Stimulated activated CD4-positive, alpha-beta T cell treated with anti-CD3 and anti-CD28 coated beads, Interleukin-4, amount 100 ng/mL, for 1 hour (primary cell): ENCODE data around the gene RNGTT.
"Not testable (repeated sequence)": the region's sequence is repeated elsewhere in the genome, so short reads cannot be mapped to it uniquely, and the experiment has no call there.

Experiments used
- DNase-seq: peaks from one replicate; pipeline ENCODE4 v3.0.0-alpha.2; 2020

Gene RNGTT

GRCh38 chr6:88969255-88969654, 5.8 kb upstream of the RNGTT start:
- not testable (repeated sequence) for DNase-seq

- DNase-seq, result no peak
Observed at GRCh38 chr6:88967891-88968290, 4.5 kb upstream of the RNGTT start.

DNA sequence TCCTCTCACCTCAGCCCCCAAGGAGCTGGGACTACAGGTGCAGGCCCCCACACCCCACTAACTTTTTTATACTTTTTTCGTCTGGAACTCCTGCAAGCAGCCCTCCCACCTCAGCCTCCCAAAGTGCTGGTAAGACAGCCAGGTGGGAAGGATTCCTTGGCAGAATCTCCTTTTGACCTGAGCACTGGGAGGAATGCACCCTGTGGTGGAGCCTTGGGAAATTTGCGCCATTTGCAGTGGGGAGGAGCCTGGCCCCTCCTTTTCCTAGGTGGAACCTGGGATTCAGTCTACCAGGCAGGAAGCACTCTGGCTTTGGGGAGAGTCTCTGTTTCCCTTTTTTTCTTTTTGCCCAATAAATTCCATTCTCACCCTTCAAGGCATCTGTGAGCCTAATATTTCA, 2.3 kb upstream of the RNGTT start:
- DNase-seq, result no peak

DNA sequence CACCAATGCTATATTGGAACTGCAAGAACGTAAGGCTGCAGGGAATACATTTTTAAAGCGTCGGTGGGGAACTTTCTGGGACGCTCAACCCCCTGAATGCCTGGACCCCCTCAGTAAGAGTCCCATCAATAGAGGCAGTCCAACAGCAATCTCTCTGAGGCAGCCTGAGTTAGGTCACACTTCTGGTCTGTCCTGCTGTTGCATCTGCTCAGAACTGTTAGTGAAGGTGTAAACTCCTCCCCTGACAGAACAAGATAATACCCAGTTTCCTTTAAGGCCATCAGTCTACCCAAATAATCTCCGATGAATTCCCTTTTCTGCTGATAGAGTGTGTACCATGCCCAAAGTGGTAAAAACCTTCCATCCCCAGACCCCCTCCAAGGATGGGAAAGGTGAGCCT, 1.1 kb upstream of the RNGTT start:
- no peak for DNase-seq

GRCh38 chr6:88958842-88959241, 4.6 kb downstream of the RNGTT start:
- no peak for DNase-seq

GRCh38 chr6:88953550-88954386, 9.7 kb downstream of the RNGTT start:
- no peak for DNase-seq

- DNase-seq, result no peak
Observed at GRCh38 chr6:88952065-88952704, 11.2 kb downstream of the RNGTT start.

DNA sequence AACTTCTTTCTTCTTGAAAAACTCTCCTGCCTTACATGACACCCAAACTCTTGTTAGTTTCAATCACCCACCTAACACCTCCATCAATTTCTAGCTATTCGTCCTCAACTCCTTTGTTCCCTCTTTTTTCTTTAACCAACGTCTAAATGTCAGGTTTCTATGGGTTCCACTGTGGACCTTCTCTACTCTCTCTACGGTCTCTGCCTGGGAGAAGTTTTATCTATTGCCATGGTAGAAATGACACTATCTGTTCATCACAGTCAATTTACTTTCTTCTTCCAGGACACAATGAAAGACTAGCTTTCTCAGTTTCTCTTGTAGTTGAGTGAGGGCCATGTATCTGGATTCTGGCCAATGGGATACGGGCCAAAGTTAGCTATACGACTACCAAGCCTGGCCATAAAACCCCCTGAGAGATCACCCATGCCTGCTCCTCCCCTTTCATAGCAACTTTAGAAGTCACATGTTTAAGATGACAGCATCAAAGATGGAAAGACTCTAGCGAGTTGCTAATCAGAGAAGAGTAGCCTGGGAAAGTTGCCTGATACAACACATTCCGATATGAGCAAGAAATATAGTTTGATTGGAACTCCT, 17.9 kb downstream of the RNGTT start:
- no peak for DNase-seq

- no peak for DNase-seq
Observed at GRCh38 chr6:88933521-88933920, 29.9 kb downstream of the RNGTT start.

DNA sequence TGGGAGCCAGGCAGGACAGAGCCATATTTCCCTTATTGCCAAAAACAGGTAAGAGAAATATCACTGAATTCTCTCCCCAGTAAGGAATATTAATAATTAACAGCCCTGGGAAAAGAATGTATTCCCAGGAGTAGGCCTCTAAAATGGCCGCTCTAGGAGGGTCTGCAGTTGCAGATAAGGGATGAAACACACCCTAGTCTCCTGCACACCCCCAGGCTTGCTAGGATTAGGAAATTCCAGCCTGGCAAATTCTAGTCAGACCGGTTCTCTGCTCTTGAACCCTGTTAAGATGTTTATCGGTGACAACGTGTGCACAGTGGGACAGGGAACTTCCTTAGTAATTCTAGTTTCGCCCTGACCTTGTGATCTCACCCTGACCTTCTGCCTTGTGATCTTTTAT, 31.4 kb downstream of the RNGTT start:
- not testable (repeated sequence) for DNase-seq

- no peak for DNase-seq
Observed at GRCh38 chr6:88922775-88923548, 40.5 kb downstream of the RNGTT start.

DNA sequence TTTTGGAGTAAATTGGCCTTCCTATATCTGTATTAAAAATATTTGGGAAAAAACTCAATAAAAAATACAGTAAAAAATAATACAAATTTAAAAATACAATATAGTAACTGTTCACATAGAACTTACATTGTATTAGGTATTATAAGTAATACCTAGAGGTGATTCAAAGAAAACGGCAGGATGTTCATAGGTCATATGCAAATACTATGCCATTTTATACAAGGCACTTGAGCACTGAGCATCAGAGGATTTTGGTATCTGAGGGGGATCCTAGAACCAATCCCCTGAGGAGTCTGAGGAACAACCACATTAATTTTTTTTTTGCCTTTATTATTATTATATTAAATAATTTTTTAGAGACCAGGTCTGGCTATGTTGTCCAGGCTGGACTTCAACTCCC, 41.7 kb downstream of the RNGTT start:
- no peak for DNase-seq

DNA sequence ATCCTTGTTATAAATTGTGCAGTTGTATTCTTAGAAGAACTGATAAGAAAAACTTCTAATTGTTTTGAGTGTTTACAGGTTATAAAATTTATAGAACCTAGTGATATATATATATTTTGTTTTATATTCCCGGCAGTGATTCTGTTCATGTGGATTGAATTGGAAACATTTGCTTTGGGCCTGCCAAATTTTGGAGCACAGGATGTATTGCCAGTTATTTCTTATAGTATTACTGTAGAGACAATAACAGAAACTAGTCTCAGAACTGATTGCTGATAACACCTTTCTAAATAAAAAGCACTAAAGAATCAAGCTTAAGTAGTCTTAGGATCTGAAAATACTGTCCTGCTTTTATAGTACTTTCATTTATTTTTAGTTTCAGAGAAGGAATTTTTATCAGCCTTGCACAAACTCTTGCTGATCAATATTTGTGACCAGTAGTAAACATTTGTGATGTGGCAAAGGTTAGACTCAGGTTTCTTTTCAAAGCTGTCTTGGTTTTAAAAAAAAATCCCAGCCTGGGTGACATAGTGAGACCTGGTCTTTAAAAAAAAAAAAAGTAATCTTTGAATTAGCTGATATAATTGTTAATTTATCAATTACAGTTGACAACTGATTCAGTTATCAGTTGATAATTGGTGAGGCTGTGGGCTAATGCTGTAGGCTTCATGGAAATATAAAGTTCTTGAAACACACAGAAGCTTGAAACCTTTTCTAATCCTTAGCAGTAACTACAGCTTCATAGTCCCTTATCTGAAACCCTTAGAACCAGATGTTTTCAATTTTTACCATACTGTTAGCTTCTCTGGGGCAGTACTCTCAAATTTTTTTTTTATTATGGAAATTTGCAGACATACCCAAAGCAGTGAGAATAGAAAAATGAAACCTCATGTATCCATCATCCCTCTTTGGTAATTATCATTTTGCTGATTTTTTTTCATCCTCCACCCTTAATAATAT, 42.4 kb downstream of the RNGTT start:
- DNase-seq, result no peak

DNA sequence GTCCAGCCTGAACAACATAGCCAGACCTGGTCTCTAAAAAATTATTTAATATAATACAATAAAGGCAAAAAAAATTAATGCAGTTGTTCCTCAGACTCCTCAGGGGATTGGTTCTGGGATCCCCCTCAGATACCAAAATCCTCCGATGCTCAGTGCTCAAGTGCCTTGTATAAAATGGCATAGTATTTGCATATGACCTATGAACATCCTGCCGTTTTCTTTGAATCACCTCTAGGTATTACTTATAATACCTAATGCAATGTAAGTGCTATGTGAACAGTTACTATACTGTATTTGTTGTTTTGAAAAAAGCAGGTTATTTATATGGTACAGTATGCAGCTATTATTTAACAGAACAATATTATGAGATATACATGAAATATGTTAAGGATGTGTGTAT, 43.3 kb downstream of the RNGTT start:
- DNase-seq, result no peak

GRCh38 chr6:88919032-88919431, 44.4 kb downstream of the RNGTT start:
- DNase-seq, result no peak

- DNase-seq, result no peak
Observed at GRCh38 chr6:88916615-88917208, 46.7 kb downstream of the RNGTT start.

DNA sequence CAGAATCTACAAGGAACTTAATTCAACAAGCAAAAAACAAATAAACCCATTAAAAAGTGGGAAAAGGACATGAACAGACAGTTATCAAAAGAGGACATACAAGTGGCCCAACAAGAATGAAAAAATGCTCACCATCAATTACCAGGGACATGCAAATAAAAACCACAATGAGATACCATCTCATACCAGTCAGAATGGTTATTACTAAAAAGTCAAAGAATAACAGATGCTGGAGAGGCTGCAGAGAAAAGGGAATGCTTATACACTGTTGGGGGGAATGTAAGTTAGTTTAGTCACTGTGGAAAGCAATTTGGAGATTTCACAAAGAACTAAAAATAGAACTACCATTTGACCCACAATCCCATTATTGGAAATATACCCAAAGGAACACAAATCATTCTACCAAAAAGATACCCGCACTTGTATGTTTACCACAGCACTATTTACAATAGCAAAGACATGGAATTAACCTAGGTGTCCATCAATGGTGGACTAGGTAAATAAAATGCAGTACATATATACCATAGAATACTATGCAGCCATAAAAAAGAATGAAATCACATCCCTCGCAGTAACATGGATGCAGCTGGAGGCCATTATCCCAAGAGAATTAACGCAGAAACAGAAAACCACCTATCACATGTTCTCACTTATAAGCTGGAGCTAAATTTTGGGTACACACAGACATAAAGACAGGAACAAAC, 48.4 kb downstream of the RNGTT start:
- no peak for DNase-seq

- no peak for DNase-seq
Observed at GRCh38 chr6:88914180-88914579, 49.2 kb downstream of the RNGTT start.

GRCh38 chr6:88913471-88913870, 49.9 kb downstream of the RNGTT start:
- DNase-seq, result no peak

GRCh38 chr6:88910922-88911778, 52.3 kb downstream of the RNGTT start:
- no peak for DNase-seq
